Measurements from ENCODE around the gene SUGCT. TPM values are rescaled to one million over a fixed set of nuclear protein-coding genes. Genes with fewer than 3 reads are reported as not detected.

The SUGCT gene
- total and polyA plus RNA-seq, 3 donors from 2014 or later = 7.1 to 9.8 (median 8.1) TPM

- Histone ChIP-seq H3K36me3 (ENCODE audit: low read depth, missing control alignments) (no peaks in the 10 kb centered on the region), H3K27ac (no peak overlapping the region), H3K4me3 (no peak overlapping the region), H3K4me1 (no peaks in the 10 kb centered on the region), H3K27me3 (no peaks in the 10 kb centered on the region), H3K9me3 (no peaks in the 10 kb centered on the region)
- 74 to 90% methylated on average over 2 of the region's 2 CpGs for WGBS, 2 donors
- DNase-seq = no peak
- intact Hi-C loops (cut with DNase I; ENCODE audit: low total_unique reads) = no loop called here
- no peak for TF ChIP-seq CTCF (IDR thresholded peaks at IDR 0.05)
- TF ChIP-seq POLR2A (IDR thresholded peaks at IDR 0.05) = no peak
Observed at GRCh38 chr7:40747856-40748255, 613.1 kb downstream of the SUGCT start.

GRCh38 chr7:40749877-40750276, 615.1 kb downstream of the SUGCT start:
- no peak for TF ChIP-seq CTCF (IDR thresholded peaks at IDR 0.05)
- no peak for TF ChIP-seq POLR2A (IDR thresholded peaks at IDR 0.05)
- Histone ChIP-seq H3K27me3 (no peaks in the 10 kb centered on the region), H3K9me3 (no peaks in the 10 kb centered on the region), H3K36me3 (ENCODE audit: low read depth, missing control alignments) (no peaks in the 10 kb centered on the region), H3K27ac (no peak overlapping the region), H3K4me1 (no peaks in the 10 kb centered on the region), H3K4me3 (no peak overlapping the region)
- 77 to 89% methylated on average over 5 of the region's 5 CpGs for WGBS, 2 donors
- DNase-seq = no peak
- intact Hi-C loops (cut with DNase I; ENCODE audit: low total_unique reads) = no loop called here

- Histone ChIP-seq H3K4me1 (no peaks in the 10 kb centered on the region), H3K27ac (no peak overlapping the region), H3K9me3 (no peaks in the 10 kb centered on the region), H3K4me3 (no peak overlapping the region), H3K36me3 (ENCODE audit: low read depth, missing control alignments) (no peaks in the 10 kb centered on the region), H3K27me3 (no peaks in the 10 kb centered on the region)
- 78 to 82% methylated on average over 2 of the region's 2 CpGs for WGBS, 2 donors
- no peak for DNase-seq
- TF ChIP-seq POLR2A (IDR thresholded peaks at IDR 0.05) = no peak
- no peak for TF ChIP-seq CTCF (IDR thresholded peaks at IDR 0.05)
- intact Hi-C loops (cut with DNase I; ENCODE audit: low total_unique reads) = no loop called here
Observed at GRCh38 chr7:40753455-40753854, 618.6 kb downstream of the SUGCT start.

GRCh38 chr7:40755438-40755837, 620.6 kb downstream of the SUGCT start:
- H3K4me1 ChIP-seq = no peaks in the 10 kb centered on the region
- TF ChIP-seq POLR2A (IDR thresholded peaks at IDR 0.05) = no peak
- no peak for TF ChIP-seq CTCF (IDR thresholded peaks at IDR 0.05)
- intact Hi-C loops (cut with DNase I; ENCODE audit: low total_unique reads) = no loop called here
- no peak for DNase-seq
- no peaks in the 10 kb centered on the region for H3K9me3 ChIP-seq
- WGBS, 2 donors = 73 to 77% methylated on average over 2 of the region's 2 CpGs
- H3K4me3 ChIP-seq = no peak overlapping the region
- H3K27ac ChIP-seq = no peak overlapping the region
- H3K36me3 ChIP-seq (ENCODE audit: low read depth, missing control alignments) = no peaks in the 10 kb centered on the region
- no peaks in the 10 kb centered on the region for H3K27me3 ChIP-seq

- Histone ChIP-seq H3K4me1 (no peaks in the 10 kb centered on the region), H3K4me3 (no peak overlapping the region), H3K27me3 (no peaks in the 10 kb centered on the region), H3K36me3 (ENCODE audit: low read depth, missing control alignments) (no peaks in the 10 kb centered on the region), H3K27ac (no peak overlapping the region), H3K9me3 (no peaks in the 10 kb centered on the region)
- intact Hi-C loops (cut with DNase I; ENCODE audit: low total_unique reads) = no loop called here
- TF ChIP-seq CTCF (IDR thresholded peaks at IDR 0.05) (no peak), POLR2A (IDR thresholded peaks at IDR 0.05) (no peak)
- WGBS, 2 donors = 78 to 92% methylated on average over 4 of the region's 4 CpGs
- DNase-seq = no peak
Observed at GRCh38 chr7:40757109-40757508, 622.3 kb downstream of the SUGCT start.
